Sigmoid colon (tissue), 4 donors: Measurements from ENCODE around the gene PLEKHN1.

Source experiments
- CTCF ChIP-seq, 4 experiments: fragments of 450-650 bp in 3 of 4; fragments of 200-600 bp in 1 of 4; IDR thresholded peaks; one replicate each; pipeline ENCODE4 v1.5.1; 2016 to 2019; ENCODE audit warnings: antibody characterized with exemption in 4 of 4, mild to moderate bottlenecking in 3 of 4, moderate library complexity in 2 of 4
- POLR2A ChIP-seq, 2 donors: fragments of 450-650 bp; IDR thresholded peaks; one replicate each; pipeline ENCODE4 v1.6.1; 2016; ENCODE audit warnings: antibody characterized with exemption in 2 of 2, mild to moderate bottlenecking in 2 of 2, moderate library complexity in 2 of 2
- POLR2AphosphoS5 ChIP-seq, 4 donors: sonication (generic); formaldehyde crosslinking; IDR thresholded peaks; one replicate each; pipeline ENCODE4 v1.6.1; 2017; ENCODE audit warnings: antibody characterized with exemption in 4 of 4

- TF ChIP-seq POLR2A (IDR thresholded peaks at IDR 0.05) (no peak), CTCF (IDR thresholded peaks at IDR 0.05) (no peak), POLR2AphosphoS5 (IDR thresholded peaks at IDR 0.05) (no peak)
These were observed 46.3 kb upstream of the PLEKHN1 start for GRCh38 chr1:920010-920409.
